Transverse colon (tissue), 3 donors: Measurements from ENCODE around the gene UBASH3B.

ENCODE experiments used
- EP300 ChIP-seq: sonication (generic); formaldehyde crosslinking; IDR thresholded peaks from one replicate; pipeline ENCODE4 v1.6.1; 2017; ENCODE audit warnings: antibody characterized with exemption, low read depth
- POLR2A ChIP-seq: fragments of 450-650 bp; IDR thresholded peaks from one replicate; pipeline ENCODE4 v1.6.1; 2016; ENCODE audit warnings: antibody characterized with exemption, mild to moderate bottlenecking, moderate library complexity
- TF ChIP-seq, protein P1 (sequence below), 5 experiments: fragments of 200-600 bp in 3 of 5; fragments of 450-650 bp in 2 of 5; sonication (generic) in 3 of 5; IDR thresholded peaks; 1 replicate in 2 of 5; 2 replicates in 3 of 5; pipeline ENCODE4 v1.5.1; 2016 to 2017; ENCODE audit warnings: antibody characterized with exemption in 5 of 5, inconsistent platforms in 3 of 5, mild to moderate bottlenecking in 2 of 5, moderate library complexity in 1 of 5

DNA sequence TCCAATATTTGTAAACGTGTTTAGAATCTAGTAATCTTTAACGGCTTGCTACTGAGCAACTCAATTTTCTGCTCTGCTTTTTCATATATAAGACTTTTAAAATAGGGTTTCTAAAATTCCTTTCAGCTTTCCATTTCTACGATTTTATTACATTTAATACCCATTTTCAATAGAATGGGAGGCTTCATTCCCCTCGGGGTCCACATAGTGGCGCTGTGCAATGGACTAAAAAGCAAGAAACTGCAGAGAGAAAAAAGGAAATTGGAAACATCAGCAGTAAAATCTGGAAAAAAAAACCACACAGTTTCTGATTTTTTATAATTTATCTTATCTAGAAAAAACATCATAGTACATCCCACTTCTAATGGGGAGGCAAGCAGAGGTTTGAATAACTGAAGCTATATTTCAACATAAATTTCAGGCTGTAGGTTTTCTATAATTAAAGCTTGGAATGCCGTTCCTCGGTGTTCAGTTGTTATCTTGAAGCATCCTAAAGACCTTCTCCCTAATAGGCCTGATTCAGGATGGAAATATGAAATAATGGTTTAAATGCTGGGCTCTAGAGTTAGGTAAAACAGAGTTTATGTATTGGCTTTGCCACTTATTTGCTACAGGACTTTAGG is 208.3 kb downstream of the UBASH3B start:
- TF ChIP-seq, protein P1, sequence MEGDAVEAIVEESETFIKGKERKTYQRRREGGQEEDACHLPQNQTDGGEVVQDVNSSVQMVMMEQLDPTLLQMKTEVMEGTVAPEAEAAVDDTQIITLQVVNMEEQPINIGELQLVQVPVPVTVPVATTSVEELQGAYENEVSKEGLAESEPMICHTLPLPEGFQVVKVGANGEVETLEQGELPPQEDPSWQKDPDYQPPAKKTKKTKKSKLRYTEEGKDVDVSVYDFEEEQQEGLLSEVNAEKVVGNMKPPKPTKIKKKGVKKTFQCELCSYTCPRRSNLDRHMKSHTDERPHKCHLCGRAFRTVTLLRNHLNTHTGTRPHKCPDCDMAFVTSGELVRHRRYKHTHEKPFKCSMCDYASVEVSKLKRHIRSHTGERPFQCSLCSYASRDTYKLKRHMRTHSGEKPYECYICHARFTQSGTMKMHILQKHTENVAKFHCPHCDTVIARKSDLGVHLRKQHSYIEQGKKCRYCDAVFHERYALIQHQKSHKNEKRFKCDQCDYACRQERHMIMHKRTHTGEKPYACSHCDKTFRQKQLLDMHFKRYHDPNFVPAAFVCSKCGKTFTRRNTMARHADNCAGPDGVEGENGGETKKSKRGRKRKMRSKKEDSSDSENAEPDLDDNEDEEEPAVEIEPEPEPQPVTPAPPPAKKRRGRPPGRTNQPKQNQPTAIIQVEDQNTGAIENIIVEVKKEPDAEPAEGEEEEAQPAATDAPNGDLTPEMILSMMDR (IDR thresholded peaks at IDR 0.05) = peak; percentile 64 to 75 (median 73)
- no peak for TF ChIP-seq POLR2A
- no peak for TF ChIP-seq EP300
